Activated B cell treated with CpG ODN at 0.5 μM for 24 hours (primary cell): ENCODE measurements around the gene CIT. TPM values are rescaled to one million over a fixed set of nuclear protein-coding genes. Genes with fewer than 3 reads are reported as not detected.

Experiments
- ATAC-seq: fragments of 200-7000 bp; cut with Tn5 transposase; one replicate; pipeline ENCODE4 v1.10.0; 2021; ENCODE audit warnings: low read depth, mild to moderate bottlenecking, moderate library complexity
- CTCF ChIA-PET: fragments of 350-600 bp; sonication (Branson Sonifier 250); formaldehyde crosslinking; loops from one replicate; lab custom pipeline; 2021; ENCODE audit warnings: antibody characterized with exemption; lab: Charles Lee
- POLR2A ChIA-PET: fragments of 350-600 bp; sonication (Branson Sonifier 250); formaldehyde crosslinking; loops from one replicate; lab custom pipeline; 2021; ENCODE audit warnings: antibody characterized with exemption; lab: Charles Lee
- DNase-seq: peaks from one replicate; pipeline ENCODE4 v3.0.0; 2022
- H3K27ac Mint-ChIP-seq: one replicate; pipeline ENCODE4 v1.8.0; 2020; ENCODE audit warnings: mixed read lengths
- H3K27me3 Mint-ChIP-seq: one replicate; pipeline ENCODE4 v1.8.0; 2021; ENCODE audit warnings: mixed read lengths
- H3K36me3 Mint-ChIP-seq: one replicate; pipeline ENCODE4 v1.8.0; 2021; ENCODE audit warnings: low read depth, mixed read lengths
- H3K4me1 Mint-ChIP-seq: one replicate; pipeline ENCODE4 v1.8.0; 2021; ENCODE audit warnings: mixed read lengths
- H3K4me3 Mint-ChIP-seq: one replicate; pipeline ENCODE4 v1.8.0; 2020; ENCODE audit warnings: mild to moderate bottlenecking, mixed read lengths
- H3K9me3 Mint-ChIP-seq: one replicate; pipeline ENCODE4 v1.8.0; 2020; ENCODE audit warnings: mixed read lengths
- intact Hi-C: fragments of 100-400 bp; cut with micrococcal nuclease; formaldehyde crosslinking; loops from one replicate; pipeline ENCODE4 v1.15.1; 2024
- total RNA-seq: library from RNA; stranded (reverse); gene quantifications from 2 replicates; pipeline ENCODE4 v1.2.3, GENCODE V29; 2022
- TF ChIP-seq, protein P1 (sequence below): fragments of 200-600 bp; IDR thresholded peaks from one replicate; pipeline ENCODE4 v1.8.0; 2022; ENCODE audit warnings: antibody characterized with exemption, mild to moderate bottlenecking

The CIT gene
- total RNA-seq, 1 donor from 2014 or later: 6.1 TPM

DNA sequence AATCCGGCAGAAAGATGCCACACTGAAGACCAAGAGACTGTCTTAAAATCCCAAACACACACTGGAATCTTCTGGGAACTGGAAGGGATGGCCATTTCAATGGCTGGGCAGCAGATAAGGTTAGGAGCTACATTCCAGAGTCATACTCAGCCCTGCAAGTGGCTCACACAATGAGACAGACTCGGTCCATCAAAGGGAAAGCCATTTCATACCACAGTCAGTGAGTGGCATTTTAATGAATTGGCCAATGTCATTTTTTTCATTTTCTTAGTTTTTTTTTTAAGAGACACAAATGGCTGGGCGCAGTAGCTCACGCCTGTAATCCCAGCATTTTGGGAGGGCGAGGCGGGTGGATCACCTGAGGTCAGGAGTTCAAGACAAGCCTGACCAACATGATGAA, 17.9 kb downstream of the CIT start:
- POLR2A ChIA-PET: no interaction called here
- ATAC-seq (no peak), DNase-seq (no peak)
- intact Hi-C loops: no loop called here
- Mint-ChIP-seq H3K27me3 (no peaks in the 10 kb centered on the region), H3K9me3 (no peaks in the 10 kb centered on the region), H3K36me3 (no peaks in the 10 kb centered on the region), H3K27ac (no peak overlapping the region), H3K4me1 (no peaks in the 10 kb centered on the region), H3K4me3 (no peak overlapping the region)
- CTCF ChIA-PET: no interaction called here
- TF ChIP-seq, protein P1, sequence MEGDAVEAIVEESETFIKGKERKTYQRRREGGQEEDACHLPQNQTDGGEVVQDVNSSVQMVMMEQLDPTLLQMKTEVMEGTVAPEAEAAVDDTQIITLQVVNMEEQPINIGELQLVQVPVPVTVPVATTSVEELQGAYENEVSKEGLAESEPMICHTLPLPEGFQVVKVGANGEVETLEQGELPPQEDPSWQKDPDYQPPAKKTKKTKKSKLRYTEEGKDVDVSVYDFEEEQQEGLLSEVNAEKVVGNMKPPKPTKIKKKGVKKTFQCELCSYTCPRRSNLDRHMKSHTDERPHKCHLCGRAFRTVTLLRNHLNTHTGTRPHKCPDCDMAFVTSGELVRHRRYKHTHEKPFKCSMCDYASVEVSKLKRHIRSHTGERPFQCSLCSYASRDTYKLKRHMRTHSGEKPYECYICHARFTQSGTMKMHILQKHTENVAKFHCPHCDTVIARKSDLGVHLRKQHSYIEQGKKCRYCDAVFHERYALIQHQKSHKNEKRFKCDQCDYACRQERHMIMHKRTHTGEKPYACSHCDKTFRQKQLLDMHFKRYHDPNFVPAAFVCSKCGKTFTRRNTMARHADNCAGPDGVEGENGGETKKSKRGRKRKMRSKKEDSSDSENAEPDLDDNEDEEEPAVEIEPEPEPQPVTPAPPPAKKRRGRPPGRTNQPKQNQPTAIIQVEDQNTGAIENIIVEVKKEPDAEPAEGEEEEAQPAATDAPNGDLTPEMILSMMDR: no peak

DNA sequence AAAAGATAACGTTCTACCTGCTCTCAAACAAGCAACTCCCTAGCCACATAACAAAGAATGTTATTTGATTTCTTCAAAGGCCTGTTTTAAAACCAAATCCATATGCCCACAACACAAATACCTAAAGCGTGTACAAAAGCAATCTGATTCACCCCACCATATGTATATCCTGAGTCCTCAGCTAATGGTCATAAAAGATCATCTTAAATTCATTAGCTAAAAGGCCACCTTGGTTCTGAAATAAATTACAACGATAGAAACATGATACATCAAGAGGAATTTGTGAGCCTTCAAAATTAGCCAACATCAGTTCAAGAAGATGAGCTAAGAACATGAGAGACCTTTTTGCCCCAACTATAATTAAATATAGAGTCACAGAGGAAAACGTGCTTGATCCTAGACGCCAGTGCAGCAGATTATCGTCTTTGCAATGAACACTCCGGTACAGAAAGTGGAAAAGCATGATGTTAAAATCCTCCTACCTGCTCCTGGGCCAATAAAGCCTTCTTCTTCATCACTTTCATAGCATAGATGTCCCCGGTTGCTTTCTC, 20.0 kb downstream of the CIT start:
- POLR2A ChIA-PET: no interaction called here
- TF ChIP-seq, protein P1: no peak
- DNase-seq: no peak
- CTCF ChIA-PET: no interaction called here
- ATAC-seq: no peak
- Mint-ChIP-seq H3K36me3 (no peaks in the 10 kb centered on the region), H3K4me1 (no peaks in the 10 kb centered on the region), H3K27ac (no peak overlapping the region), H3K9me3 (no peaks in the 10 kb centered on the region), H3K4me3 (no peak overlapping the region), H3K27me3 (no peaks in the 10 kb centered on the region)
- intact Hi-C loops: no loop called here

DNA sequence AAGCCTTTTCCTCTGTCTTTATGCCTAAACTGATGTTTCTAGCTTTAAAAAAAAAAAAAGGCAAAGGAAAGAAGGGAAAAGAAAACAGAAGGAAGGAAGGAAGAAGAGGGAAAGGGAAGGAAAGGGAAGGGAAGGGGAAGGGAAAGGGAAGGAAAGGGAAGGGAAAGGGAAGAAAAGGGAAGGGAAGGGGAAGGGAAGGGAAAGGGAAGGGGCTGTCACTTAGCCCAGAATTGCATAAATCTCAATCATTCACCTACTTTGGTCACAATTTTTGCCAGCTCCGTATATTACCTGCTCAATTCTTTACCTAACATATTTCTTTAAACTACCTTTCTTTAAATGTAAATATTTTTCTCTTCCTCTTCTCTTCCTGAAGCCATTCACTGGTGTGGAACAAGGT, 26.8 kb downstream of the CIT start:
- ATAC-seq: no peak
- DNase-seq: no peak
- Mint-ChIP-seq H3K9me3 (no peaks in the 10 kb centered on the region), H3K27ac (no peak overlapping the region), H3K36me3 (no peaks in the 10 kb centered on the region), H3K27me3 (no peaks in the 10 kb centered on the region), H3K4me1 (no peaks in the 10 kb centered on the region), H3K4me3 (no peak overlapping the region)
- ChIA-PET CTCF (no interaction called here), POLR2A (no interaction called here)
- TF ChIP-seq, protein P1: no peak
- intact Hi-C loops: no loop called here

DNA sequence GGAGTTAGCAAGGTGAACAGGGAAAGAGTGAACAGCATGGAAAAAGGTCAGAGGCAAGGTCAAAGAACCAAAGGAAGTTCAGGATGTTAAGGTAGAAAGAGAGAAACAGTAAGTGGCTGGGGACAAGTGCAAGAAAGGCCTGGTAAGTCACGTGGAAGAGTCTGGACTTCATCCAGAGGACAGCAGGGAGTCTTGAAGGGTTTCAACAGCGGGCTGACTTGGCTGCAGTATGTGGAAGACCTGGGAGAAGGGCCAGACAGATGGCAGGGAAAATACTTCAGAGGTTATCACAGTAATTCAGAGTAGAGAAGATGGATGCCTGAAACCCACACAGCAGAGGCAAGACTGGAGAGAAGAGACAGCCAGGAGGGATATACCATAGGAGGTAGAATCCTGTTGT, 34.0 kb downstream of the CIT start:
- no peak for ATAC-seq
- Mint-ChIP-seq H3K9me3 (peaks cover 7% of the 10 kb centered on the region), H3K27ac (no peak overlapping the region), H3K4me3 (no peak overlapping the region), H3K4me1 (peaks cover 6% of the 10 kb centered on the region), H3K36me3 (peaks cover 5% of the 10 kb centered on the region), H3K27me3 (no peaks in the 10 kb centered on the region)
- TF ChIP-seq, protein P1: no peak
- ChIA-PET CTCF (no interaction called here), POLR2A (no interaction called here)
- DNase-seq: no peak
- intact Hi-C loops: no loop called here

DNA sequence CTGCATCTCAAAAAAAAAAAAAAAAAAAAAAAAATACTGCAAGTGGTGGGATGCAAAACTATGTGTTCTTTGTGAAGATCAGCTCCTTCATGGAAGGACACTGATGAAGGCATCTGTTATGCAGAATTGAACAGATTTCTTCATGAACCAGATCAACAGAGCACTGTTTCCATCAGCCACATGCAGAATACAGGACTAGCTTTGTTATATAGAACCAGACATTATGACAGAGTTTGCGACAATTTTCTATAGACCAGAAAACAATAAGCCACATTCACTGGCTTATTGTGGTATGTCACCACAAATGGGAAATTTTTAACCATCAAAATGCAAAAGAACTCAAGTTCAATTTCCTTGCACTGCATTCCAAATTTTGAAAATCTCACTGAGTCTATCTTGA, 34.7 kb downstream of the CIT start:
- ChIA-PET POLR2A (no interaction called here), CTCF (no interaction called here)
- no peak for ATAC-seq
- TF ChIP-seq, protein P1: no peak
- Mint-ChIP-seq H3K27ac (no peak overlapping the region), H3K4me3 (no peak overlapping the region), H3K36me3 (peaks cover 5% of the 10 kb centered on the region), H3K4me1 (peaks cover 6% of the 10 kb centered on the region), H3K27me3 (no peaks in the 10 kb centered on the region), H3K9me3 (peaks cover 7% of the 10 kb centered on the region)
- intact Hi-C loops: no loop called here
- no peak for DNase-seq
